GM18868 (cell line): ENCODE measurements around the gene DCT.

Experiments used
- ATAC-seq: cut with Tn5 transposase; IDR thresholded peaks from one replicate; pipeline ENCODE4 v1.9.1; 2021; ENCODE audit warnings: mild to moderate bottlenecking, moderate library complexity; ENCODE audit not compliant: unreplicated experiment

The DCT gene

DNA sequence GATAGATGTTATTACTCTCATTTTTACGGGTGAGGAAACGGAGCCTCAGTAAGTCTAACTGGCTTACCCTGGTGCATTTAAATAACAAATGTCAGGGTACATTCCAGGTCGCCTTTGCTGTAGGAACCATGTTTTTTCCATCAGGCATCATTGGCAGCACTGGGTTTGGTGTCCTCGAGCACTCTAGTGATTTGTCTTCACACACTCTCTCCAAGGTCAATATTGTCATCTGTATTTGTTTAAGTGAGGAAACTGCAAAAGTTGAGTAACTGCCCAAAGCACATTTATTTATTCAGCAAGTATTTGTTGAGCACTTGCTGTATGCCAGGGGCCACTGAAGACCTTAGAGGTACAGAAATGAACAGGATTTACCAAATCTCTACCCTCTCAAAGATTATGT is 78.6 kb downstream of the DCT start:
- no peak for ATAC-seq

DNA sequence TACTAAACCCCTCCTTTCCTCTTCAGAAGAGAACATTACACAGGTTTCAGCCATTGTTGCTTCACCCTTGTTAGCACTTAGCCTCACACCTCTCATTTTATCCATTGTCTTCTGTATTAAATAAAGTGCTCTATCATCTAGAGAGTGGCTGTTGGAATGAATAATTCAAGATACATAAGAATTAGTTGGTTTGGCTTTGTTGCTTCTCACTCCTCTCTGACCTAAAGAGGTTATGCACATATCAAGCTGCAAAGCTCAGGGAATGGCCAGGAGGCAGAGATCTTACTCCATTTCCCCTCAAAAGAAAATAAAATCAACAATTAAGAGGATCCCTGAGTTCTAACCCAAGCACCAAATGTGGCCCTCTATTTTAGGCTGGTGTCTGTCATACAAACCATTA is 79.7 kb downstream of the DCT start:
- no peak for ATAC-seq

DNA sequence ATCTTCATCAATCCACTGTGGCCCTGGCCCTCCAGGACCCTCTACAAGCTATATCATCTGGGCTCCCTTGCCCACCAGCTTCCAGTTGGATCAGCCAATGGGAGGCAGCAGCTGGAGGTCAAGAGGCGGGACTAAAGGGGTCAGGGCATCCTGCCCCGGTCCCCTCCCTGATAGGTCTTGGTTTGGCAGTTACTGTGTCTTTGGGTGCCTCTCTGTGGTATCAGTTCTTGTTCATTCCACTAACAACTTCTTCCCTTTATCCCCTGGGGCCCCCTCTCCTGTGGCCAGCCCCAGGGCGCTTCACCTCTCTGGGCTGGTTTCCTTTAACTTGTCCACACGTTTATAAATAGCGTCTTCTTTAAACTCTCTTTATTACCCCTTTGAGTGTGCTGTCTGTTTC is 83.6 kb downstream of the DCT start:
- no peak for ATAC-seq

DNA sequence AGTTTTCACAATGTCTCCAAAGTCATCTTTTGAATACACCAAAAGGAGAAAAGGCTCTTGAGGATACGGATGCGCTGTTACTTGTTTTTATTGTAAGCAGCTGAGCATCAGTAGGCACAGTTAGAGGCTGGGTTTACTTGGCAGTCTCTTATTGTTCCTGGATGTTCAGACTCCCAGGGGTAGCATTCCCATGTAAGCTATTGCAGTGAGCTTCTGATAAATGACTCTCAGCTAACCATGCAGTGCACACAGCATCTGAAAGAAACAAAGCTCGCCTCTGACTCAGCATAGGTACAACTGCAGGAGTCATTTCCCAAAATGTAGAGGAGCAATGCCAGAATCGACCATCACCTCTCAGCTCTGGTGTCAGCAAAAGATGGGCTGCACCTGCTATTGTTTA is 84.8 kb downstream of the DCT start:
- ATAC-seq = no peak

DNA sequence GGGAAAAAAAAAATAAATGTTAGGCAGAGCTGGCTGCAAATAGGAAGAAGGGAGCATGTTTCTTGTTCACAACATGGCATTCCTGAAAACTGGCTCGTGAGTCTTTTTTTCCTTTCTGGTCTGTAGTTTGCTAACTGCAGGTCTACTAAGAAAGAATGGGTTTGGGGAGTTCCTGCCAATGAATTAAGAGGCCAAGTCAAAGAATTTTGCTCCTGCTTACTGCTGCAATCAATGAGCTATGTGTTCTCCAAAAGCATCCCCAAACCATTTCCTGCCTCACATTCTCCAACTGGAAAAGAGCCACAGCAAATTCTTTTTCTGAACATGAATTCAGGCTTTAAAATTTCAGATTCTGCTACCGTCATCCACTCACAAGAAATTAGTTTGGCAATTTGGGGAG is 88.6 kb downstream of the DCT start:
- no peak for ATAC-seq

DNA sequence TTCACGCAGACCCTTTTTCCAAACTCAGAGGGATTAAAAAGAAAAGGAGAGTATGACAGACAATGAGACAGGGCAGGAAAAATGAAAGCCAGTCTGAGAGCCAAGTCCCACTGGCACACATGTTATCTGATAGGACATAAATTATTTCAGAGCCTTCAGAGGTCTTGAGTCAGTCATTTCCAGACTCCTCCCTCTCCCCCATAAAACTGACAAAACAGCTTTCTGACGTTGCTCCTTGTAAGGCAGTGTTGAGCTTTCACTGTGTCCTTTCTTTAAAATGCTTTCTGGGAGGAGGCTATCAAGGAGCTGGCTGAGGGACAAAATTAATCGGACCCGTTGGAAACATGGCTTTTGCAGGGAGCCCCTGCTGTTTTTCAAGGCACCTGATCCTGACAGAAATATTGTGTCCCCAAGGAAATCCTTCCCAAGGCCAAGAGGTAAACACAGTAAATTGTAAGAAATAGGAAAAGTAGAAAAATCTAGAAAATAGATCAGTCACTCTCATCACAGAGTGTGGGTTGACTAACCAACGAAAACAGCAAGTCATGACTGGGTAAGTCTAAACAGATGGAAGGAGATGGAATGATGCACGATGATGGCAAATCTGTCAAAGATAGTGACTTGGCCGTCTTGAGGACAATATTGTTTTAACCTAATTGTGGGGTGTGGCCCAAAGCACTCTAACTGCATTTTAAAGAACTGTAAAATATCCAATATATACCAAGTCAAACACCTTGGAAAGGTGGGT is 89.7 kb downstream of the DCT start:
- no peak for ATAC-seq

DNA sequence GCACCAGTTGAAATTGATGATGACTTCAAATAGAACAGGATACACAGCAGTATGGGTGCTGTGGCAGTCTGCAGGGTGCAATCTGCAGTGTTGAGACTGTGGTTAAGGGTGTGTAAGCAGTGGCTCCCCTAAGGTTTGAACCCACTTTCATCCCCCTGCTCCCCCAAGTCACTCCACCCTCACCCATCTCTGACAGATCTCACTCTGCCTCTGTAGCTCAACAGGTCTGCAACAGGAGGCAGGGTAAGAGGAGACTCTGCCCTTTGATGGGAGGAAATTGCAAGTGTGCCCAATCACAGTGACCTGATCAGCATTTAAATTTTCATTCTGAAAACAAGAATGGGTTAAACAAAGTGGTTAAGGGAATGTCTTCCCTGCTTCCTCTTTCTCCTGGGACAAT is 92.4 kb downstream of the DCT start:
- ATAC-seq = no peak
